ENCODE data around the gene IL7R. TPM values are rescaled to one million over a fixed set of nuclear protein-coding genes. Genes with fewer than 3 reads are reported as not detected.
A peak's percentile ranks its signal among the peaks of the same experiment; 100 is the strongest.

The IL7R gene
- total RNA-seq, 1 experiment from 2014 or later, result not detected

DNA sequence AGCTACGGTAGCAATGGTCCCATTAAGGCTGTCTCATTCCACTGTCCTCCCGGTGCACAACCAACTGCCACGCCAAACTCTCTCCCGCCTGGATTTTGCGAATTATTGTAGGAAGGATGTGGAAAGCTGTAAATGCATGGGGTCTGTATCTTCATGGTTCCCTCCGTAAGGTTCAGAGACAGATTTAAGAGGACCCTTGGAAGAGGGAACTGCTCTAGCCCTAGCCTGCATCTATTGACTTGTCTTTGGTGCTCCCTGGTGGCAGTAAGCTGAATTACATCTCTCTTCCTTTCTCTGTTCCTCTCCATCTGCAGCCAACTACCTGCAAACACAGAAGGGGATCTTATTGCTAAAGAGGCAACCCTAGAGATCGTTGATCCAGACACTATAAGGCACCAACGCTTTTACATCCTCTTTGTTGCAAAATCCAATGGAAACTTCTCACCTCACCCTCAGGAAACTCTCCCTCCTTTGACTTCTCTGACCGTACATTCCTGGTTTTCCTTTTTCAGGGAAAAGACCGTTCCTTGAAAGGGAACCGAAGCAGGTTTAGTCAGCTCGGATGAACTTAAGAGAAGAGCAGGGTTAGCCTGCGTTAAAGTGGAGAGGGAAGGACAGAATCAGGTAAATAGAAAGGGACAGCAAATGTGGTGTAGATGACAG lies 69.8 kb downstream of the IL7R start:
- Histone ChIP-seq H3K4ac (ENCODE audit: low read depth, low read length) (no peak overlapping the region), H2BK12ac (ENCODE audit: insufficient read length, low read depth, low read length) (no peak overlapping the region)
- peaks cover 90% of the 10 kb centered on the region for H3K27me3 Mint-ChIP-seq (ENCODE audit: low read depth)

More for the DNA sequence above, 69.8 kb downstream of the IL7R start:
- no peak overlapping the region for H4K5ac ChIP-seq (ENCODE audit: insufficient read length, low read depth, low read length)
- H4K20me1 ChIP-seq (ENCODE audit: control insufficient read depth, insufficient read depth, insufficient read length), result no peaks in the 10 kb centered on the region
- WGBS (ENCODE audit: extremely low coverage, insufficient read length, low lambda C conversion rate), result no CpG with 5 or more reads among the region's 13 CpGs
- Mint-ChIP-seq H3K4me3 (no peak overlapping the region; a peak in 2 of 5 replicates), H3K27ac (no peak overlapping the region), H3K36me3 (ENCODE audit: insufficient read depth in 1 of 3, low read depth in 3 of 3) (no peaks in the 10 kb centered on the region), H3K4me1 (peaks cover 6 to 9% of the 10 kb centered on the region in 2 experiments; a peak in 3 of 4 replicates), H3K9me3 (peaks cover 0 to 4% of the 10 kb centered on the region in 2 experiments; a peak in 2 of 5 replicates)
- no peak overlapping the region for H3K18ac ChIP-seq (ENCODE audit: insufficient read length, low read depth, low read length)
- no peak overlapping the region for H2BK5ac ChIP-seq (ENCODE audit: insufficient read length, low read length)
- H3K14ac ChIP-seq (ENCODE audit: insufficient read depth, low read length), result no peak overlapping the region
- H2BK120ac ChIP-seq (ENCODE audit: low read depth, low read length, poor library complexity, severe bottlenecking), result no peak overlapping the region
- H3K27ac ChIP-seq (ENCODE audit: insufficient read length, low read depth, low read length), result no peak overlapping the region
- TF ChIP-seq, protein P1, sequence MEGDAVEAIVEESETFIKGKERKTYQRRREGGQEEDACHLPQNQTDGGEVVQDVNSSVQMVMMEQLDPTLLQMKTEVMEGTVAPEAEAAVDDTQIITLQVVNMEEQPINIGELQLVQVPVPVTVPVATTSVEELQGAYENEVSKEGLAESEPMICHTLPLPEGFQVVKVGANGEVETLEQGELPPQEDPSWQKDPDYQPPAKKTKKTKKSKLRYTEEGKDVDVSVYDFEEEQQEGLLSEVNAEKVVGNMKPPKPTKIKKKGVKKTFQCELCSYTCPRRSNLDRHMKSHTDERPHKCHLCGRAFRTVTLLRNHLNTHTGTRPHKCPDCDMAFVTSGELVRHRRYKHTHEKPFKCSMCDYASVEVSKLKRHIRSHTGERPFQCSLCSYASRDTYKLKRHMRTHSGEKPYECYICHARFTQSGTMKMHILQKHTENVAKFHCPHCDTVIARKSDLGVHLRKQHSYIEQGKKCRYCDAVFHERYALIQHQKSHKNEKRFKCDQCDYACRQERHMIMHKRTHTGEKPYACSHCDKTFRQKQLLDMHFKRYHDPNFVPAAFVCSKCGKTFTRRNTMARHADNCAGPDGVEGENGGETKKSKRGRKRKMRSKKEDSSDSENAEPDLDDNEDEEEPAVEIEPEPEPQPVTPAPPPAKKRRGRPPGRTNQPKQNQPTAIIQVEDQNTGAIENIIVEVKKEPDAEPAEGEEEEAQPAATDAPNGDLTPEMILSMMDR (conservative IDR thresholded peaks at IDR 0.05), result peak; percentile 86
- H4K8ac ChIP-seq (replicated peaks; ENCODE audit: insufficient read length, low read depth, low read length), result no peak overlapping the region
- H3K56ac ChIP-seq (ENCODE audit: insufficient read length, low read depth, low read length), result no peak overlapping the region
- H3K79me2 ChIP-seq (ENCODE audit: insufficient read depth, low read length), result no peaks in the 10 kb centered on the region
- H2BK20ac ChIP-seq (ENCODE audit: low read depth, low read length, poor library complexity, severe bottlenecking), result no peak overlapping the region
- no peak overlapping the region for H3T11ph ChIP-seq (ENCODE audit: low read length)
- no peak overlapping the region for H2AFZ ChIP-seq (ENCODE audit: low read length)
- H3K9ac ChIP-seq (ENCODE audit: extremely low read depth, insufficient read length, low read length), result no peak overlapping the region
- H3K9me3 ChIP-seq (ENCODE audit: control insufficient read depth, low read depth, low read length), result no peaks in the 10 kb centered on the region
- H3K4me1 ChIP-seq (ENCODE audit: insufficient read depth, low read length), result no peaks in the 10 kb centered on the region
- H3K79me1 ChIP-seq (ENCODE audit: insufficient read depth, low read depth, low read length, poor library complexity, severe bottlenecking), result no peaks in the 10 kb centered on the region
- no peak overlapping the region for H3K23ac ChIP-seq (ENCODE audit: insufficient read length, low read depth, low read length)
- H3K27me3 ChIP-seq (ENCODE audit: insufficient read depth, low read length), result peaks cover 7% of the 10 kb centered on the region; the same call in 1 of the 2 replicates
- DNase-seq, result peak; percentile 76
- no peak overlapping the region for H3K4me2 ChIP-seq (ENCODE audit: insufficient read depth, insufficient read length, low read length)
- H2BK15ac ChIP-seq (ENCODE audit: low read depth, low read length), result no peak overlapping the region
- no peaks in the 10 kb centered on the region for H3K23me2 ChIP-seq (ENCODE audit: insufficient read length, low read depth, low read length, poor library complexity, severe bottlenecking)
- H4K91ac ChIP-seq (ENCODE audit: insufficient read length, low read depth, low read length), result no peak overlapping the region
- H2AK5ac ChIP-seq (ENCODE audit: insufficient read length, low read length), result no peak overlapping the region

Other genes starting within 250 kb of the IL7R start
- gene SPEF2, start 239.0 kb upstream of the IL7R start, total RNA-seq (2021), result 0.33 and 1.0 TPM in 2 replicates
- gene CAPSL, start 81.7 kb downstream of the IL7R start, total RNA-seq (2021), result not detected in 2 replicates
- gene UGT3A1, start 134.5 kb downstream of the IL7R start, total RNA-seq (2021), result 1.8 and 2.0 TPM in 2 replicates
- gene UGT3A2, start 210.0 kb downstream of the IL7R start, total RNA-seq (2021), result 13.4 and 13.7 TPM in 2 replicates